ENCODE measurements around the gene PRKD3. TPM values are rescaled to one million over a fixed set of nuclear protein-coding genes. Genes with fewer than 3 reads are reported as not detected.

The PRKD3 gene
- total and polyA plus RNA-seq, 2 of the 13 experiments (the other 11 are each of a cell fraction or from before 2014, with no cell fraction given): 11.6 to 38.4 TPM

- TF ChIP-seq ARID5B (CRISPR knock-in tag; IDR thresholded peaks at IDR 0.05): 0 out of 2 replicates have a peak, but pooled peaks have one; percentile 5
- TF ChIP-seq, protein P1, sequence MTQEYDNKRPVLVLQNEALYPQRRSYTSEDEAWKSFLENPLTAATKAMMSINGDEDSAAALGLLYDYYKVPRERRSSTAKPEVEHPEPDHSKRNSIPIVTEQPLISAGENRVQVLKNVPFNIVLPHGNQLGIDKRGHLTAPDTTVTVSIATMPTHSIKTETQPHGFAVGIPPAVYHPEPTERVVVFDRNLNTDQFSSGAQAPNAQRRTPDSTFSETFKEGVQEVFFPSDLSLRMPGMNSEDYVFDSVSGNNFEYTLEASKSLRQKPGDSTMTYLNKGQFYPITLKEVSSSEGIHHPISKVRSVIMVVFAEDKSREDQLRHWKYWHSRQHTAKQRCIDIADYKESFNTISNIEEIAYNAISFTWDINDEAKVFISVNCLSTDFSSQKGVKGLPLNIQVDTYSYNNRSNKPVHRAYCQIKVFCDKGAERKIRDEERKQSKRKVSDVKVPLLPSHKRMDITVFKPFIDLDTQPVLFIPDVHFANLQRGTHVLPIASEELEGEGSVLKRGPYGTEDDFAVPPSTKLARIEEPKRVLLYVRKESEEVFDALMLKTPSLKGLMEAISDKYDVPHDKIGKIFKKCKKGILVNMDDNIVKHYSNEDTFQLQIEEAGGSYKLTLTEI (CRISPR knock-in tag; conservative IDR thresholded peaks at IDR 0.05): no peak
- TF ChIP-seq, protein P2, sequence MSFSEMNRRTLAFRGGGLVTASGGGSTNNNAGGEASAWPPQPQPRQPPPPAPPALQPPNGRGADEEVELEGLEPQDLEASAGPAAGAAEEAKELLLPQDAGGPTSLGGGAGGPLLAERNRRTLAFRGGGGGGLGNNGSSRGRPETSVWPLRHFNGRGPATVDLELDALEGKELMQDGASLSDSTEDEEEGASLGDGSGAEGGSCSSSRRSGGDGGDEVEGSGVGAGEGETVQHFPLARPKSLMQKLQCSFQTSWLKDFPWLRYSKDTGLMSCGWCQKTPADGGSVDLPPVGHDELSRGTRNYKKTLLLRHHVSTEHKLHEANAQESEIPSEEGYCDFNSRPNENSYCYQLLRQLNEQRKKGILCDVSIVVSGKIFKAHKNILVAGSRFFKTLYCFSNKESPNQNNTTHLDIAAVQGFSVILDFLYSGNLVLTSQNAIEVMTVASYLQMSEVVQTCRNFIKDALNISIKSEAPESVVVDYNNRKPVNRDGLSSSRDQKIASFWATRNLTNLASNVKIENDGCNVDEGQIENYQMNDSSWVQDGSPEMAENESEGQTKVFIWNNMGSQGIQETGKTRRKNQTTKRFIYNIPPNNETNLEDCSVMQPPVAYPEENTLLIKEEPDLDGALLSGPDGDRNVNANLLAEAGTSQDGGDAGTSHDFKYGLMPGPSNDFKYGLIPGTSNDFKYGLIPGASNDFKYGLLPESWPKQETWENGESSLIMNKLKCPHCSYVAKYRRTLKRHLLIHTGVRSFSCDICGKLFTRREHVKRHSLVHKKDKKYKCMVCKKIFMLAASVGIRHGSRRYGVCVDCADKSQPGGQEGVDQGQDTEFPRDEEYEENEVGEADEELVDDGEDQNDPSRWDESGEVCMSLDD (CRISPR knock-in tag; IDR thresholded peaks at IDR 0.05; ENCODE audit: borderline replicate concordance): no peak
- TF ChIP-seq CCDC6 (CRISPR knock-in tag; IDR thresholded peaks at IDR 0.05): peak; percentile 62; the same call in 1 of the 2 replicates
- TF ChIP-seq ZNF10 (CRISPR knock-in tag; IDR thresholded peaks at IDR 0.05; ENCODE audit: borderline replicate concordance, low read depth): no peak
- no peak for TF ChIP-seq SIX1 (CRISPR knock-in tag; IDR thresholded peaks at IDR 0.05; ENCODE audit: borderline replicate concordance)
- TF ChIP-seq MED8 (CRISPR knock-in tag; IDR thresholded peaks at IDR 0.05; ENCODE audit: insufficient replicate concordance): peak; percentile 21
- no peak for TF ChIP-seq ZNF710 (CRISPR knock-in tag; IDR thresholded peaks at IDR 0.05; ENCODE audit: borderline replicate concordance)
- no peak for TF ChIP-seq JUND (CRISPR knock-in tag; IDR thresholded peaks at IDR 0.05)
- no peak for TF ChIP-seq ZNF703 (CRISPR knock-in tag; IDR thresholded peaks at IDR 0.05; ENCODE audit: borderline replicate concordance)
- TF ChIP-seq, protein P3, sequence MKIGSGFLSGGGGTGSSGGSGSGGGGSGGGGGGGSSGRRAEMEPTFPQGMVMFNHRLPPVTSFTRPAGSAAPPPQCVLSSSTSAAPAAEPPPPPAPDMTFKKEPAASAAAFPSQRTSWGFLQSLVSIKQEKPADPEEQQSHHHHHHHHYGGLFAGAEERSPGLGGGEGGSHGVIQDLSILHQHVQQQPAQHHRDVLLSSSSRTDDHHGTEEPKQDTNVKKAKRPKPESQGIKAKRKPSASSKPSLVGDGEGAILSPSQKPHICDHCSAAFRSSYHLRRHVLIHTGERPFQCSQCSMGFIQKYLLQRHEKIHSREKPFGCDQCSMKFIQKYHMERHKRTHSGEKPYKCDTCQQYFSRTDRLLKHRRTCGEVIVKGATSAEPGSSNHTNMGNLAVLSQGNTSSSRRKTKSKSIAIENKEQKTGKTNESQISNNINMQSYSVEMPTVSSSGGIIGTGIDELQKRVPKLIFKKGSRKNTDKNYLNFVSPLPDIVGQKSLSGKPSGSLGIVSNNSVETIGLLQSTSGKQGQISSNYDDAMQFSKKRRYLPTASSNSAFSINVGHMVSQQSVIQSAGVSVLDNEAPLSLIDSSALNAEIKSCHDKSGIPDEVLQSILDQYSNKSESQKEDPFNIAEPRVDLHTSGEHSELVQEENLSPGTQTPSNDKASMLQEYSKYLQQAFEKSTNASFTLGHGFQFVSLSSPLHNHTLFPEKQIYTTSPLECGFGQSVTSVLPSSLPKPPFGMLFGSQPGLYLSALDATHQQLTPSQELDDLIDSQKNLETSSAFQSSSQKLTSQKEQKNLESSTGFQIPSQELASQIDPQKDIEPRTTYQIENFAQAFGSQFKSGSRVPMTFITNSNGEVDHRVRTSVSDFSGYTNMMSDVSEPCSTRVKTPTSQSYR (CRISPR knock-in tag; IDR thresholded peaks at IDR 0.05; ENCODE audit: borderline replicate concordance): peak; percentile 77
- TF ChIP-seq ZNF580 (CRISPR knock-in tag; IDR thresholded peaks at IDR 0.05; ENCODE audit: borderline replicate concordance, low read depth): 0 out of 2 replicates have a peak, but pooled peaks have one; percentile 8
- no peak for TF ChIP-seq SMAD1 (CRISPR knock-in tag; IDR thresholded peaks at IDR 0.05; ENCODE audit: borderline replicate concordance, low read depth)
Measured at GRCh38 chr2:37323781-37324535, 675 bp downstream of the PRKD3 start (continued).
